A549 (cell line): Measurements from ENCODE around the gene S100A12.

ENCODE experiments used
- CTCF ChIP-seq: fragments of >200 bp; sonication (Bioruptor Twin); formaldehyde crosslinking; IDR thresholded peaks from 3 replicates; pipeline ENCODE4 v1.5.1; 2016
- HDAC2 ChIP-seq: fragments of 200-600 bp; sonication (generic); IDR thresholded peaks from 2 replicates; pipeline ENCODE4 v1.6.1; 2016
- HMGXB4 ChIP-seq: fragments of 250-450 bp; sonication (Bioruptor Pico); IDR thresholded peaks from 2 replicates; pipeline ENCODE4 v1.5.0; 2021; ENCODE audit warnings: mild to moderate bottlenecking, moderate library complexity, borderline replicate concordance
- MAFK ChIP-seq: fragments of 450-650 bp; IDR thresholded peaks from 2 replicates; pipeline ENCODE4 v1.6.1; 2014; ENCODE audit not compliant: partially characterized antibody
- PHF8 ChIP-seq: fragments of 200-600 bp; sonication (generic); IDR thresholded peaks from 2 replicates; pipeline ENCODE4 v1.6.1; 2016; ENCODE audit warnings: low read depth, mild to moderate bottlenecking, antibody characterized with exemption, moderate library complexity, borderline replicate concordance
- POLR2A ChIP-seq: IDR thresholded peaks from 2 replicates; pipeline ENCODE4 v1.6.1; 2012; ENCODE audit warnings: mild to moderate bottlenecking, low read length
- RFX5 ChIP-seq: fragments of 450-650 bp; IDR thresholded peaks from 2 replicates; pipeline ENCODE4 v1.7.1; 2014; ENCODE audit warnings: antibody characterized with exemption, mild to moderate bottlenecking, moderate library complexity
- SMC3 ChIP-seq: fragments of >200 bp; sonication (Bioruptor Twin); formaldehyde crosslinking; IDR thresholded peaks from 3 replicates; pipeline ENCODE4 v1.6.1; 2018; ENCODE audit warnings: inconsistent platforms
- TP53 ChIP-seq: fragments of 250-450 bp; sonication (Bioruptor Pico); IDR thresholded peaks from 2 replicates; pipeline ENCODE4 v1.5.0; 2021; ENCODE audit warnings: mild to moderate bottlenecking, moderate library complexity
- USF2 ChIP-seq: fragments of 450-650 bp; IDR thresholded peaks from 2 replicates; pipeline ENCODE4 v1.6.1; 2014; ENCODE audit warnings: antibody characterized with exemption
- TF ChIP-seq, protein P1 (sequence below): fragments of 200-600 bp; sonication (generic); IDR thresholded peaks from 2 replicates; pipeline ENCODE4 v1.6.1; 2016; ENCODE audit warnings: antibody characterized with exemption, mild to moderate bottlenecking, moderate library complexity

GRCh38 chr1:153392258-153392657 is 16.8 kb upstream of the S100A12 start:
- TF ChIP-seq CTCF (no peak), HDAC2 (no peak), MAFK (no peak), USF2 (no peak), RFX5 (no peak), PHF8 (no peak), TP53 (CRISPR knock-in tag) (no peak), SMC3 (no peak), POLR2A (no peak), HMGXB4 (no peak)
- TF ChIP-seq, protein P1, sequence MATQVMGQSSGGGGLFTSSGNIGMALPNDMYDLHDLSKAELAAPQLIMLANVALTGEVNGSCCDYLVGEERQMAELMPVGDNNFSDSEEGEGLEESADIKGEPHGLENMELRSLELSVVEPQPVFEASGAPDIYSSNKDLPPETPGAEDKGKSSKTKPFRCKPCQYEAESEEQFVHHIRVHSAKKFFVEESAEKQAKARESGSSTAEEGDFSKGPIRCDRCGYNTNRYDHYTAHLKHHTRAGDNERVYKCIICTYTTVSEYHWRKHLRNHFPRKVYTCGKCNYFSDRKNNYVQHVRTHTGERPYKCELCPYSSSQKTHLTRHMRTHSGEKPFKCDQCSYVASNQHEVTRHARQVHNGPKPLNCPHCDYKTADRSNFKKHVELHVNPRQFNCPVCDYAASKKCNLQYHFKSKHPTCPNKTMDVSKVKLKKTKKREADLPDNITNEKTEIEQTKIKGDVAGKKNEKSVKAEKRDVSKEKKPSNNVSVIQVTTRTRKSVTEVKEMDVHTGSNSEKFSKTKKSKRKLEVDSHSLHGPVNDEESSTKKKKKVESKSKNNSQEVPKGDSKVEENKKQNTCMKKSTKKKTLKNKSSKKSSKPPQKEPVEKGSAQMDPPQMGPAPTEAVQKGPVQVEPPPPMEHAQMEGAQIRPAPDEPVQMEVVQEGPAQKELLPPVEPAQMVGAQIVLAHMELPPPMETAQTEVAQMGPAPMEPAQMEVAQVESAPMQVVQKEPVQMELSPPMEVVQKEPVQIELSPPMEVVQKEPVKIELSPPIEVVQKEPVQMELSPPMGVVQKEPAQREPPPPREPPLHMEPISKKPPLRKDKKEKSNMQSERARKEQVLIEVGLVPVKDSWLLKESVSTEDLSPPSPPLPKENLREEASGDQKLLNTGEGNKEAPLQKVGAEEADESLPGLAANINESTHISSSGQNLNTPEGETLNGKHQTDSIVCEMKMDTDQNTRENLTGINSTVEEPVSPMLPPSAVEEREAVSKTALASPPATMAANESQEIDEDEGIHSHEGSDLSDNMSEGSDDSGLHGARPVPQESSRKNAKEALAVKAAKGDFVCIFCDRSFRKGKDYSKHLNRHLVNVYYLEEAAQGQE: no peak
